Measurements from ENCODE around the gene SLC16A11. TPM values are rescaled to one million over a fixed set of nuclear protein-coding genes. Genes with fewer than 3 reads are reported as not detected.

Gene SLC16A11
- total and polyA plus RNA-seq, 2 donors (not counting 1 experiment from before 2014, with no cell fraction given): 0.17 TPM; not detected in 1

- Histone ChIP-seq H3K4me3 (replicated peaks in 1 of 4; ENCODE audit: control extremely low read depth in 1 of 4, insufficient read depth in 1 of 4, low read depth in 3 of 4, low read length in 4 of 4) (no peak overlapping the region), H4K20me1 (ENCODE audit: control insufficient read depth, extremely low read depth, insufficient read depth, low read length) (peaks cover 2% of the 10 kb centered on the region), H3K4me2 (ENCODE audit: extremely low read depth, insufficient read depth, low read length) (no peak overlapping the region), H3K27ac (ENCODE audit: insufficient read depth, low read length) (no peak overlapping the region), H3K9me3 (ENCODE audit: control insufficient read depth, insufficient read depth, low read depth, low read length) (no peaks in the 10 kb centered on the region), H3K9ac (ENCODE audit: insufficient read depth, low read length) (no peak overlapping the region), H3K27me3 (ENCODE audit: control insufficient read depth, insufficient read depth, low read length) (no peaks in the 10 kb centered on the region), H2AFZ (ENCODE audit: low read length) (no peak overlapping the region), H3K79me2 (ENCODE audit: control insufficient read depth, insufficient read depth, low read length) (no peaks in the 10 kb centered on the region), H3K36me3 (ENCODE audit: control insufficient read depth, insufficient read depth, low read length) (peaks cover 9% of the 10 kb centered on the region), H3K4me1 (ENCODE audit: control insufficient read depth, extremely low read depth, insufficient read depth, low read length) (no peaks in the 10 kb centered on the region)
- DNase-seq (ENCODE audit: low read depth in 2 of 2): no peak
- TF ChIP-seq EZH2 (IDR thresholded peaks at IDR 0.05; ENCODE audit: low read length, missing control alignments): no peak
- TF ChIP-seq CTCF (conservative IDR thresholded peaks at IDR 0.05 in 1 of 2, IDR thresholded peaks at IDR 0.05 in 1 of 2; ENCODE audit: low read depth in 1 of 2, low read length in 2 of 2): no peak
Measured at GRCh38 chr17:6998855-6999508, 44.9 kb downstream of the SLC16A11 start.

GRCh38 chr17:6997171-6997570 is 46.7 kb downstream of the SLC16A11 start:
- Histone ChIP-seq H3K36me3 (ENCODE audit: control insufficient read depth, insufficient read depth, low read length) (peaks cover 7% of the 10 kb centered on the region), H2AFZ (ENCODE audit: low read length) (no peak overlapping the region), H3K27me3 (ENCODE audit: control insufficient read depth, insufficient read depth, low read length) (no peaks in the 10 kb centered on the region), H3K4me1 (ENCODE audit: control insufficient read depth, extremely low read depth, insufficient read depth, low read length) (no peaks in the 10 kb centered on the region), H4K20me1 (ENCODE audit: control insufficient read depth, extremely low read depth, insufficient read depth, low read length) (peaks cover 2% of the 10 kb centered on the region), H3K9ac (ENCODE audit: insufficient read depth, low read length) (no peak overlapping the region), H3K27ac (ENCODE audit: insufficient read depth, low read length) (no peak overlapping the region), H3K79me2 (ENCODE audit: control insufficient read depth, insufficient read depth, low read length) (no peaks in the 10 kb centered on the region), H3K4me3 (replicated peaks in 1 of 4; ENCODE audit: control extremely low read depth in 1 of 4, insufficient read depth in 1 of 4, low read depth in 3 of 4, low read length in 4 of 4) (no peak overlapping the region), H3K9me3 (ENCODE audit: control insufficient read depth, insufficient read depth, low read depth, low read length) (no peaks in the 10 kb centered on the region), H3K4me2 (ENCODE audit: extremely low read depth, insufficient read depth, low read length) (no peak overlapping the region)
- no peak for DNase-seq (ENCODE audit: low read depth in 2 of 2)
- no peak for TF ChIP-seq EZH2 (IDR thresholded peaks at IDR 0.05; ENCODE audit: low read length, missing control alignments)
- TF ChIP-seq CTCF (conservative IDR thresholded peaks at IDR 0.05 in 1 of 2, IDR thresholded peaks at IDR 0.05 in 1 of 2; ENCODE audit: low read depth in 1 of 2, low read length in 2 of 2): no peak

GRCh38 chr17:6996256-6997011 is 47.5 kb downstream of the SLC16A11 start:
- TF ChIP-seq CTCF (conservative IDR thresholded peaks at IDR 0.05 in 1 of 2, IDR thresholded peaks at IDR 0.05 in 1 of 2; ENCODE audit: low read depth in 1 of 2, low read length in 2 of 2): no peak
- no peak for TF ChIP-seq EZH2 (IDR thresholded peaks at IDR 0.05; ENCODE audit: low read length, missing control alignments)
- Histone ChIP-seq H3K4me2 (ENCODE audit: extremely low read depth, insufficient read depth, low read length) (peak overlapping the region; percentile 51), H3K27ac (ENCODE audit: insufficient read depth, low read length) (no peak overlapping the region), H3K9me3 (ENCODE audit: control insufficient read depth, insufficient read depth, low read depth, low read length) (no peaks in the 10 kb centered on the region), H4K20me1 (ENCODE audit: control insufficient read depth, extremely low read depth, insufficient read depth, low read length) (peaks cover 2% of the 10 kb centered on the region), H3K27me3 (ENCODE audit: control insufficient read depth, insufficient read depth, low read length) (no peaks in the 10 kb centered on the region), H3K4me1 (ENCODE audit: control insufficient read depth, extremely low read depth, insufficient read depth, low read length) (no peaks in the 10 kb centered on the region), H2AFZ (ENCODE audit: low read length) (no peak overlapping the region), H3K79me2 (ENCODE audit: control insufficient read depth, insufficient read depth, low read length) (no peaks in the 10 kb centered on the region), H3K9ac (ENCODE audit: insufficient read depth, low read length) (no peak overlapping the region), H3K36me3 (ENCODE audit: control insufficient read depth, insufficient read depth, low read length) (peaks cover 7% of the 10 kb centered on the region), H3K4me3 (replicated peaks in 1 of 4; ENCODE audit: control extremely low read depth in 1 of 4, insufficient read depth in 1 of 4, low read depth in 3 of 4, low read length in 4 of 4) (peak overlapping the region in 1 of 4 experiments; percentile 32)
- no peak for DNase-seq (ENCODE audit: low read depth in 2 of 2)

Measured in fibroblast of lung (primary cell).